K562 treated with DMSO at 1 percent for 12 hours (cell line): Measurements from ENCODE around the gene METTL2A. TPM values are rescaled to one million over a fixed set of nuclear protein-coding genes. Genes with fewer than 3 reads are reported as not detected.

Experiments
- total RNA-seq: library from RNA; unstranded; fragments of 300-600 nt; gene quantifications from 2 replicates; pipeline ENCODE4 v1.2.3, GENCODE V29; 2022; ENCODE audit not compliant: insufficient read depth

The METTL2A gene
- 10.9 and 17.8 TPM in 2 replicates for total RNA-seq

GRCh38 chr17:62423647-62424461, at the start of gene METTL2A:
METTL2A (plus strand) TSS chr17:62423897; CDS start chr17:62423903, 6 bp downstream.

GRCh38 chr17:62380253-62380652, 43.4 kb upstream of the METTL2A start, which contains the start of gene EFCAB3:
EFCAB3 (plus strand) TSS chr17:62380553; CDS start chr17:62382980, 2,427 bp downstream.

GRCh38 chr17:62478424-62478879, 54.8 kb downstream of the METTL2A start, which contains the start of gene TLK2:
TLK2 (plus strand) TSS chr17:62478825; CDS start chr17:62481126, 2,301 bp downstream.

Other genes with a start within 250 kb of the METTL2A start
- not detected in 2 replicates for gene EFCAB3, start 43.3 kb upstream of the METTL2A start, total RNA-seq
- 12.6 and 32.3 TPM in 2 replicates for gene TLK2, start 54.9 kb downstream of the METTL2A start, total RNA-seq
- 14.7 and 17.2 TPM in 2 replicates for gene MRC2, start 203.8 kb downstream of the METTL2A start, total RNA-seq